GM12875 (cell line): ENCODE measurements around the gene PLCG2.
A peak's percentile ranks its signal among the peaks of the same experiment; 100 is the strongest.

Source experiments
- H3K4me3 ChIP-seq: one replicate; pipeline ENCODE4 v1.5.1; 2011; ENCODE audit warnings: low read depth, low read length, control low read depth
- TF ChIP-seq, protein P1 (sequence below): IDR thresholded peaks from 2 replicates; pipeline ENCODE4 v1.5.1; 2011; ENCODE audit warnings: low read depth, mild to moderate bottlenecking, control low read depth, inconsistent platforms, low read length, moderate library complexity, borderline replicate concordance; ENCODE audit not compliant: insufficient read depth

PLCG2 gene

DNA sequence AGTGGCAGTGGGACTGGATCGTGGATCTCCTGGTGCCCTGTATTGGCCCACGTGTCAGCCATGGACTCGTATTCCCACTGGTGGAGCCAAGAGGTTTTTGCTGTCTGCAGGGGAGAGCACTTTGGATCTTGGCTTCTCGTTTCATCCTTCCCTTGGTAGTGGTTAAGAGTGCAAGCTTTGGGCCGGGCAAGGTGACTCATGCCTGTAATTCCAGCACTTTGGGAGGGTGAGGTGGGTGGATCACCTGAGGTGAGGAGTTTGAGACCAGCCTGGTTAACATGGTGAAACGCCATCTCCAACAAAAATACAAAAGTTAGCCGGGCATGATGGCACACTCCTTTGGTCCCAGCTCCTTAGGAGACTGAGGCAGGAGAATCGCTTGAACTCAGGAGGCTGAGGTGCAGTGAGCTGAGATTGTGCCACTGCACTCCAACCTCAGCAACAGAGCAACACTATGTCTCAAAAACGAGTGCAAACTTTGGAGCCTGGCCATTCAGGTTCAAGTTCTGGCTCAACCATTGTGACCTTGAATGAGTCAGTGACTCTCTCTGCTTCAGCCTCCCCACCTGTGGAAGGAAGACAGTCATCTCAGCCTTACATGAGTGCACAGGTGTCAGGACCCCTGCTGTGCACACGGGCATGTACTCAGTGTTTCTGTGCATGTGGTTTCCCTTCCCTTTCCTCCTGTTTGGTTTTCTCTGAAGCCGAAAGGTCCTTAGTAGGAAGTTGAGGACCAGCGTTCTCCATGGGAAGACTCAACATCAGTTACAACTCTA lies 57.4 kb downstream of the PLCG2 start:
- H3K4me3 ChIP-seq, result no peak overlapping the region
- TF ChIP-seq, protein P1, sequence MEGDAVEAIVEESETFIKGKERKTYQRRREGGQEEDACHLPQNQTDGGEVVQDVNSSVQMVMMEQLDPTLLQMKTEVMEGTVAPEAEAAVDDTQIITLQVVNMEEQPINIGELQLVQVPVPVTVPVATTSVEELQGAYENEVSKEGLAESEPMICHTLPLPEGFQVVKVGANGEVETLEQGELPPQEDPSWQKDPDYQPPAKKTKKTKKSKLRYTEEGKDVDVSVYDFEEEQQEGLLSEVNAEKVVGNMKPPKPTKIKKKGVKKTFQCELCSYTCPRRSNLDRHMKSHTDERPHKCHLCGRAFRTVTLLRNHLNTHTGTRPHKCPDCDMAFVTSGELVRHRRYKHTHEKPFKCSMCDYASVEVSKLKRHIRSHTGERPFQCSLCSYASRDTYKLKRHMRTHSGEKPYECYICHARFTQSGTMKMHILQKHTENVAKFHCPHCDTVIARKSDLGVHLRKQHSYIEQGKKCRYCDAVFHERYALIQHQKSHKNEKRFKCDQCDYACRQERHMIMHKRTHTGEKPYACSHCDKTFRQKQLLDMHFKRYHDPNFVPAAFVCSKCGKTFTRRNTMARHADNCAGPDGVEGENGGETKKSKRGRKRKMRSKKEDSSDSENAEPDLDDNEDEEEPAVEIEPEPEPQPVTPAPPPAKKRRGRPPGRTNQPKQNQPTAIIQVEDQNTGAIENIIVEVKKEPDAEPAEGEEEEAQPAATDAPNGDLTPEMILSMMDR, result no peak

DNA sequence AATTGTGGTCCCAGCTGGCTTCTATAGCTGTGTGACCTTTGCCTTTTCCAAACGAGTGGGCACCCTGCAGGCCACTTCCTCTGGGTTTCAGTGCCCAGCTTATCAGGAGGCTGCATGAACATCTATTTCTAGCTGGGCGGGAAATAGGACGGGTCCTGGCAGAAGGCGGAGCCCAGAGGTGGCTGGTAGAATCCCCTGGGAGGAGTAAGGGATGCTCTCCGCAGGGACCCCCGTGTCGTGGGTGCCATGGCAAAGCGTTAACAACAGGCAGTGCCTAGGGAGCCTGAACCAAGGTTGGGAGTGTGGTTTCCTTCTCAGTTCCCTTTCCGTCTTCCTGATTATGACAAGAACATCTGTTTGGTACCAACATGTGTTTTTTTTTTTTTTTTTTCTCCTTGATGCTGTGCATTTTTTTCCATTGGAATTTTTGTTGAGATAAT lies 58.2 kb downstream of the PLCG2 start:
- TF ChIP-seq, protein P1, result no peak
- no peak overlapping the region for H3K4me3 ChIP-seq

DNA sequence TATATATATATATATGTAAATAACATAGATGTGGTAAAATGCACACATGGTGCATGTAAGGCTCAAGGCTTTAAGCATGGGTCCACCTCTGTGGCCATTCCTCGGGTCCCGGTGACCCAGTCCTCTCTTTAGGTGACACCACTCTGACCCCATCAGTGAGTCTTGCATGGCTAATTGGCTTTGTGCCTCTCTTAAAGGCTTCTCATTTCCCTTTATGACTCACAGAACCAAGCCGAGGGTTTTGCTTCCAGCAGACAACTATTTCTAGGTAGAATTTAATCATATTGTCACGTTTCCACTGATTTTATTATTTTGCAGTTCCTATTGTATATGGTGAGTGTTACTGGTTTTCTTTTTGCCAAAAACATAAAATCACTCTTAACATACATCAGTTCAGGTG lies 59.7 kb downstream of the PLCG2 start:
- TF ChIP-seq, protein P1, result no peak
- no peak overlapping the region for H3K4me3 ChIP-seq

DNA sequence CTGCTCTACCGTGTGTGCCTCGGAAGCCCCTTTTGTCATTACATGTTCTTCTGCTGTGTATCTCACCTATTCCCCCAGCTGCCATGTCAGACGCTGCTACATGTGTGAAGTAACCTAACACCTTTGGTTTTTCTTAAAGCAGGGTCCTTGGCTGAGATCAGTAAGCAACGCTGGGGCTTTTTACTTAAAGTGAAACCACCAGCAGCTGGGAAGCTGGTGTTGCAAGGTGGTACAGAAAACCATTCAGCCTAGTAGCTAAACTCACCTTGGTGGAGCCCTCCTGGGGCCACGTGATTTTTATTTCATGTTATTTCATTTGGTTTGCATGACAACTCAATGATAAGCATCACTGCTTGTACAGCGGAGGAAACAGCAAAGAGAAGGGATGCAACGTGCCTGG lies 62.6 kb downstream of the PLCG2 start:
- no peak overlapping the region for H3K4me3 ChIP-seq
- TF ChIP-seq, protein P1, result no peak

DNA sequence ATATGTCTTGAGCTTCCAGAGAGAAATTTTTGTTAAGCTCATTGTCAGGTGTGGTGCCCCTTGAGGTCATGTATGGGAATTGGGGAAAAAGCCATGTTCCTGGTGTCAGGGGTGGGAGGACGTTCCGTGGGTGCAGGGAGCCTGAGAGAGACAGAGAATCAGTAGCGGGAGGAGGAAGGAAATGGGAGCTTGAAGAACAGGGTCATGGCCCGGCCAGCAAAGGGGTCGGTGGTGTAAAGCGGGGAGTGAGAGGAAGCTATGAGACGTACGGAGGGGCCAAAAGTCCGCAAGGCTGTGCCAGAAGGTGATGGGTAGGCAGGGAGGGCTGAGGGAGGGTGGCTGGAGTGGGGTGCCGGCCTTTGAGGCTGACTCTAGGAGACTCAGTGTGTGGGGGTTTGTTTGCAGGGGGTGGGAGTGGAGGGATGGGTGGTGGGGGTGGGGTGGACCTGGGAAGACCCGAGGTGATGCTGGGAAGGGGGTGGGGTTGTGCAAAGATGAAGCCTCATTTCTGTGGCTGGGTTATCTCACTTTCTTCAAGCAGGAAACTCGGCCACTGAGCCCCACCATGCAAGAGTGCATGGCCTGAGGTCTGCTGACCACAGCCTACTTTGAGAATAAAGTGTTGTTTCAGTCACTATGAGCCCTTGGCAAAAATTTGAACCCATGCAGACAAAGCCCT lies 63.6 kb downstream of the PLCG2 start:
- peak overlapping the region; percentile 33 for H3K4me3 ChIP-seq
- TF ChIP-seq, protein P1, result no peak

DNA sequence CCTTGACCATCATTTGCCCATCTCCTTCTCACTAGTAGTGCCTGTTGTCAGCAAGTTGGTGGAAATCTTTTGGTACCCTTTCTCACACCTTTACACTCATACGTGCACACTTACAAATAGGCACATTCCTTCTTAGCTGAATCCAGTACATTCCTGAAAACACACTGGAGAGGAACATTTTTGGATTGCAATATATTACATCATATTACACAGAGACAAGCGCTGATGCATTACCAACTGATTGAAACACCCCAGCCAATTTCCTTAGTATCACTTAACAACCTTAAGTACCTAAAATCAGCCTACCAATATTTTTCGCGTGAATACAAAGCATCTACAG lies 64.1 kb downstream of the PLCG2 start:
- H3K4me3 ChIP-seq, result no peak overlapping the region
- TF ChIP-seq, protein P1, result no peak

DNA sequence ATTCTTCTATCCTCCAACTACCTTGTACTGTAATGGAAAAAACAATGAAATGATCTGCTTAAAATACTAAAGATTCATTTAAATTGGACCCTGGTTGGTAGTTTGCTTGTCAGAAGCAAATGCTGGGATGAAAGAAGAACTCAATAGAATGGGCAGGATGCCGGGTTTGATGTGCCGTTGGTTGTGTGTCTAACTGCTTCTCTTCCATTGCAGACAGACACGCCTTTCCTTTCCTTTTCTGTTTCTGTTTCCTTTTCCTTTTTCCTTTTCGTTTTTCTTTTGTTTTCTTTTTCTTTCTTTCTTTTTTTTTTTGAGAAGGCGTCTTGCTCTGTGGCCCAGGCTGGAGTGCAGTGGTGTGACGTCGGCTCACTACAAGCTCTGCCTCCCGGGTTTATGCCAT lies 64.6 kb downstream of the PLCG2 start:
- H3K4me3 ChIP-seq, result no peak overlapping the region
- TF ChIP-seq, protein P1, result no peak
